ENCODE data around the gene ABLIM3.
A peak's percentile ranks its signal among the peaks of the same experiment; 100 is the strongest.

ABLIM3 gene

DNA sequence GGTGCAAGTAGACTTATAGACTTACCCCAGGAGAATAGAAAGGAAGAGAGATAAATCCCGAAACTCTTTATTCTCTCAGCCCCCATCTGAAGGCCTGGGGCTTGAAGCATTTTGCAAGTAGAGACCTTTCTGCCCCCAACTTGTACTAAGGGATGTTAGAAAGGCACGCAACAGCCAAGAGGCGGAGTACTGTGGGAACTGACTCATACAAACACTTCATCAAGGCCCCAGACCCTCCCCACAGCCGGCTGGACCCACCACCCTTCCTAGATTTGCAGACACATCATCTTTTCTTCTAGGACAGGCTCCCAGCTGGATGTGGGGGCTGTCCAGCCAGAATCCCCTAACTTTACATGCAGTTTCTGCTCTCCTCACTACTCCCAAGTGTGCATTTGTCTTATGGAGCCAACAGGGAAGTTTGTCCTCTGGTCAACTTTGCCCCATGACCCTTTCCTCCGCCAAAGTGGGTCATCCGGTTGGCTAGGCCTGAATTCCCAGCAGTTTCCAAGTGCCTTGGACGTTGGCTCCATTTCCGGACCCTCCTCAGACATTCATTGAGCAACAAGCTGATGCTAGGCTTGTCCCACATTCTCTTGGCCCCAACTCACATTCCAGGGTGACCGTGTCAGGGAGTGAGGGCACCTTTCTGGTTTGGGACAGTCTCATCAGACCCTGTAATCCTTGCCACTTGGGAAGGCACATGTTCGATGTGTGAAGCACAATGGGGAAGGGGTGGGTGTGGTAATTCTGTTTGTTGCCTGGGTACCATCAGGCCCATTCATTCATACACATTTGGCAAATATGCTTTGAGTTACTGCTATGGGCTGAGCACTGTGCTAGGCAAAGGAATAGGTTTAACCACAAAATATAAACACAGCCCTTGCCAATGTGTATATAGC, 64.6 kb downstream of the ABLIM3 start:
- H3K4me2 ChIP-seq (ENCODE audit: low read length): no peak overlapping the region
- no peak overlapping the region for H2AFZ ChIP-seq
- H3K27me3 ChIP-seq (ENCODE audit: control insufficient read depth, insufficient read depth, low read length): no peaks in the 10 kb centered on the region
- H3K27ac ChIP-seq: peak overlapping the region; percentile 59
- H3K4me3 ChIP-seq (ENCODE audit: low read depth, low read length): no peak overlapping the region
- H3K4me1 ChIP-seq: peaks cover 10% of the 10 kb centered on the region
- H3K9ac ChIP-seq: no peak overlapping the region
- no peaks in the 10 kb centered on the region for H3K36me3 ChIP-seq (ENCODE audit: control insufficient read depth, insufficient read depth, low read length)
- TF ChIP-seq, protein P1, sequence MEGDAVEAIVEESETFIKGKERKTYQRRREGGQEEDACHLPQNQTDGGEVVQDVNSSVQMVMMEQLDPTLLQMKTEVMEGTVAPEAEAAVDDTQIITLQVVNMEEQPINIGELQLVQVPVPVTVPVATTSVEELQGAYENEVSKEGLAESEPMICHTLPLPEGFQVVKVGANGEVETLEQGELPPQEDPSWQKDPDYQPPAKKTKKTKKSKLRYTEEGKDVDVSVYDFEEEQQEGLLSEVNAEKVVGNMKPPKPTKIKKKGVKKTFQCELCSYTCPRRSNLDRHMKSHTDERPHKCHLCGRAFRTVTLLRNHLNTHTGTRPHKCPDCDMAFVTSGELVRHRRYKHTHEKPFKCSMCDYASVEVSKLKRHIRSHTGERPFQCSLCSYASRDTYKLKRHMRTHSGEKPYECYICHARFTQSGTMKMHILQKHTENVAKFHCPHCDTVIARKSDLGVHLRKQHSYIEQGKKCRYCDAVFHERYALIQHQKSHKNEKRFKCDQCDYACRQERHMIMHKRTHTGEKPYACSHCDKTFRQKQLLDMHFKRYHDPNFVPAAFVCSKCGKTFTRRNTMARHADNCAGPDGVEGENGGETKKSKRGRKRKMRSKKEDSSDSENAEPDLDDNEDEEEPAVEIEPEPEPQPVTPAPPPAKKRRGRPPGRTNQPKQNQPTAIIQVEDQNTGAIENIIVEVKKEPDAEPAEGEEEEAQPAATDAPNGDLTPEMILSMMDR (IDR thresholded peaks at IDR 0.05): no peak
- H3K79me2 ChIP-seq: no peaks in the 10 kb centered on the region
- no peaks in the 10 kb centered on the region for H3K9me3 ChIP-seq (ENCODE audit: control insufficient read depth, low read length)

DNA sequence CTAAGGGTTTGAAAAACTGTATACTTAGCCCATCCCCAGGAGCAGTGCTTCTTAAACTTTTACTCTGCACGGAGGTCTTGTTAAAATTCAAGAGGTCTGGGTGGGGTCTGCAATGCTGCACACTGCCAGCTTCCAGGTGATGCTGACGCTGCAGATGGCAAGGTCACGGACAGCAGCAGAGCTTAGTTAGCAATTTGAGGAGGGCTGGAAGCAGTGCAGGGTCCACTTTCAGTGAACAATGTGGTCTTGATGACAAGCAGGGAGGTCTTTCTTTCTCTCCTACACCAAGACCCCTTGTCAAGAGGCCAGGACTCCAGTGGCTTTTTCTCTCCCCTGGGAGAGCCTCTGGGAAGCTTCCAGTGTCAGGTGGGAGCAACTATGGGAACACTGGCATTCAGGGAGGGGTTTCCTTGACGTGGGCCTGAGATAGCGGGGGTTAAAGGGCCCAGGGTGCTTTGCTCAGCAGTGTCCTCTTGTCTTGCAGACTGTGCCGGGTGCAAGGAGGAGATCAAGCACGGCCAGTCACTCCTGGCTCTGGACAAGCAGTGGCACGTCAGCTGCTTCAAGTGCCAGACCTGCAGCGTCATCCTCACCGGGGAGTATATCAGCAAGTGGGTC, 65.3 kb downstream of the ABLIM3 start:
- H3K4me2 ChIP-seq (ENCODE audit: low read length): no peak overlapping the region
- peak overlapping the region; percentile 59 for H3K27ac ChIP-seq
- peak overlapping the region; percentile 5 for H2AFZ ChIP-seq
- peaks cover 10% of the 10 kb centered on the region for H3K4me1 ChIP-seq
- H3K36me3 ChIP-seq (ENCODE audit: control insufficient read depth, insufficient read depth, low read length): no peaks in the 10 kb centered on the region
- H3K27me3 ChIP-seq (ENCODE audit: control insufficient read depth, insufficient read depth, low read length): no peaks in the 10 kb centered on the region
- TF ChIP-seq, protein P1 (IDR thresholded peaks at IDR 0.05): no peak
- no peaks in the 10 kb centered on the region for H3K9me3 ChIP-seq (ENCODE audit: control insufficient read depth, low read length)
- no peak overlapping the region for H3K9ac ChIP-seq
- no peak overlapping the region for H3K4me3 ChIP-seq (ENCODE audit: low read depth, low read length)
- no peaks in the 10 kb centered on the region for H3K79me2 ChIP-seq

DNA sequence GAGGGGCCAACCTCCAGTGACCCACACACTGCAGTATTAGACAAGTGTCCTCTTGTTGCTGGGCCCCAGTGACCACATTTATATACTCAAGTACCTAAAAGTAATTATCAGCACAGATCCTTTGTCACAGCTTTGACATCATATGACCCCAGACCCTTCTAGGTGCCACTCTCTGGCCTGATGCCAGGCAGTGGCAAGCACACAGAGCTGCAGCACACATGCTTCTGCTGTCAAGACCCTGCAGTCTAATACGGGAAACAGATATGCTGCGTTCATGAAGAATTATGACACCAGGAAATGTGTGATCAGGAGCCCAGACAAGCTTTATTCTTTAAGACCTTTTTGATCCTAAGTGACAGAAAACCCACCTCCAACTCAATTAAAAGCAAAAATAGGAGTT, 66.5 kb downstream of the ABLIM3 start:
- Histone ChIP-seq H3K36me3 (ENCODE audit: control insufficient read depth, insufficient read depth, low read length) (no peaks in the 10 kb centered on the region), H3K27ac (no peak overlapping the region), H3K9ac (no peak overlapping the region), H3K27me3 (ENCODE audit: control insufficient read depth, insufficient read depth, low read length) (no peaks in the 10 kb centered on the region), H3K79me2 (no peaks in the 10 kb centered on the region), H3K4me3 (ENCODE audit: low read depth, low read length) (no peak overlapping the region), H3K4me1 (peaks cover 12% of the 10 kb centered on the region), H3K4me2 (ENCODE audit: low read length) (no peak overlapping the region), H2AFZ (no peak overlapping the region), H3K9me3 (ENCODE audit: control insufficient read depth, low read length) (no peaks in the 10 kb centered on the region)
- TF ChIP-seq, protein P1 (IDR thresholded peaks at IDR 0.05): no peak

DNA sequence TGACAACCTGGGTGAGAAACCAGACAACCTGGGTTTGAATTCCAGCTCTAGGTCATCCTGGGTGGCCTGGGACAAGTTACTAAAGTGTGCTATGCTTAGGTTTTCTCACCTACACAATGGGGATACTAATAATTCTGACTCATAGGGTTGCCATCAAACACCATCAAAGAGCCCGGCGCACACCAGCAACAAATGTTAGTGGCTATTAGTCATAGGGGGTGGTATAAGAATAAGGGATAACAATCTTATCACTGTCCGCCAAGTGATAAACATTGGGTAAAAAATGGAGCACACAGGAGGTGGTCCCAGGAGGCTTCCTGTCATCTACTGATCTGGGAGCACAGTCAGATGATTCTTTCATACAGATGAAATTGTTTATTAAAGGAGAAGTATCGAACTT, 68.9 kb downstream of the ABLIM3 start:
- Histone ChIP-seq H3K4me3 (ENCODE audit: low read depth, low read length) (no peak overlapping the region), H3K27ac (no peak overlapping the region), H2AFZ (no peak overlapping the region), H3K4me2 (ENCODE audit: low read length) (no peak overlapping the region), H3K9ac (no peak overlapping the region), H3K4me1 (peaks cover 12% of the 10 kb centered on the region), H3K79me2 (no peaks in the 10 kb centered on the region), H3K27me3 (ENCODE audit: control insufficient read depth, insufficient read depth, low read length) (no peaks in the 10 kb centered on the region), H3K9me3 (ENCODE audit: control insufficient read depth, low read length) (no peaks in the 10 kb centered on the region), H3K36me3 (ENCODE audit: control insufficient read depth, insufficient read depth, low read length) (no peaks in the 10 kb centered on the region)
- TF ChIP-seq, protein P1 (IDR thresholded peaks at IDR 0.05): no peak
